WTC11 (cell line): ENCODE measurements around the gene EYA2. TPM values are rescaled to one million over a fixed set of nuclear protein-coding genes. Genes with fewer than 3 reads are reported as not detected.

Experiments used
- ATAC-seq: fragments of 200-7000 bp; cut with Tn5 transposase; 2 replicates; pipeline ENCODE4 v1.10.0; 2021; ENCODE audit warnings: mild to moderate bottlenecking, moderate library complexity
- CTCF ChIA-PET: fragments of 300-600 bp; sonication (Branson Sonifier 250); formaldehyde crosslinking; loops from one replicate; lab custom pipeline; 2021; ENCODE audit warnings: antibody characterized with exemption; lab: Charles Lee
- POLR2A ChIA-PET: fragments of 350-600 bp; sonication (Branson Sonifier 250); formaldehyde crosslinking; loops from one replicate; lab custom pipeline; 2021; ENCODE audit warnings: antibody characterized with exemption; lab: Charles Lee
- DNase-seq: peaks from one replicate; pipeline ENCODE4 v3.0.0; 2021; ENCODE audit warnings: low spot score
- H3K27ac Mint-ChIP-seq: 2 replicates; pipeline ENCODE4 v1.8.0; 2021; ENCODE audit warnings: mixed read lengths
- H3K27me3 Mint-ChIP-seq: 2 replicates; pipeline ENCODE4 v1.8.0; 2021; ENCODE audit warnings: low read depth, mild to moderate bottlenecking, moderate library complexity, mixed read lengths
- H3K36me3 Mint-ChIP-seq: 2 replicates; pipeline ENCODE4 v1.8.0; 2021; ENCODE audit warnings: mixed read lengths
- H3K4me1 Mint-ChIP-seq: 2 replicates; pipeline ENCODE4 v1.8.0; 2022; ENCODE audit warnings: mixed read lengths
- H3K4me3 Mint-ChIP-seq: 2 replicates; pipeline ENCODE4 v1.8.0; 2021; ENCODE audit warnings: mild to moderate bottlenecking, moderate library complexity, mixed read lengths
- H3K9me3 Mint-ChIP-seq: 2 replicates; pipeline ENCODE4 v1.8.0; 2021; ENCODE audit warnings: mixed read lengths
- AFF4 ChIP-seq: sonication (generic); formaldehyde crosslinking; IDR thresholded peaks from 2 replicates; pipeline ENCODE4 v1.8.1; 2023; ENCODE audit warnings: mild to moderate bottlenecking, missing genetic modification reagents, borderline replicate concordance
- ATF2 ChIP-seq: sonication (generic); formaldehyde crosslinking; IDR thresholded peaks from 2 replicates; pipeline ENCODE4 v1.8.1; 2022; ENCODE audit warnings: low read depth, missing genetic modification reagents, borderline replicate concordance
- ATF3 ChIP-seq: sonication (generic); formaldehyde crosslinking; conservative IDR thresholded peaks from 2 replicates; pipeline ENCODE4 v1.8.1; 2022; ENCODE audit warnings: mild to moderate bottlenecking, missing genetic modification reagents
- E2F5 ChIP-seq: sonication (generic); formaldehyde crosslinking; IDR thresholded peaks from 2 replicates; pipeline ENCODE4 v1.8.1; 2022; ENCODE audit warnings: mild to moderate bottlenecking, moderate library complexity, missing genetic modification reagents
- EMX1 ChIP-seq: fragments of 250-450 bp; sonication (Bioruptor Pico); IDR thresholded peaks from 2 replicates; pipeline ENCODE4 v1.8.0; 2021; ENCODE audit warnings: mild to moderate bottlenecking
- ERG ChIP-seq: fragments of 250-450 bp; sonication (Bioruptor Pico); IDR thresholded peaks from 2 replicates; pipeline ENCODE4 v1.8.0; 2021; ENCODE audit warnings: mild to moderate bottlenecking
- GTF2I ChIP-seq: fragments of 250-450 bp; sonication (Bioruptor Pico); conservative IDR thresholded peaks from 2 replicates; pipeline ENCODE4 v1.4.0; 2021; ENCODE audit warnings: mild to moderate bottlenecking
- HMGA2 ChIP-seq: fragments of 250-450 bp; sonication (Bioruptor Pico); IDR thresholded peaks from 2 replicates; pipeline ENCODE4 v1.4.0; 2021; ENCODE audit warnings: mild to moderate bottlenecking, moderate library complexity
- JAZF1 ChIP-seq: fragments of 250-450 bp; sonication (Bioruptor Pico); IDR thresholded peaks from 2 replicates; pipeline ENCODE4 v1.9.0; 2021; ENCODE audit warnings: moderate library complexity, mild to moderate bottlenecking, inconsistent platforms
- NFATC4 ChIP-seq: fragments of 250-450 bp; sonication (Bioruptor Pico); IDR thresholded peaks from 2 replicates; pipeline ENCODE4 v1.9.0; 2021; ENCODE audit warnings: mild to moderate bottlenecking
- NFE2L1 ChIP-seq: sonication (generic); formaldehyde crosslinking; IDR thresholded peaks from 2 replicates; pipeline ENCODE4 v1.8.1; 2023; ENCODE audit warnings: missing genetic modification reagents
- NR2C2 ChIP-seq: sonication (generic); formaldehyde crosslinking; IDR thresholded peaks from 2 replicates; pipeline ENCODE4 v1.8.0; 2022; ENCODE audit warnings: mild to moderate bottlenecking, missing genetic modification reagents
- SOX15 ChIP-seq: fragments of 250-450 bp; sonication (Bioruptor Pico); IDR thresholded peaks from 2 replicates; pipeline ENCODE4 v1.9.0; 2021; ENCODE audit warnings: mild to moderate bottlenecking
- SP1 ChIP-seq: sonication (generic); formaldehyde crosslinking; conservative IDR thresholded peaks from 2 replicates; pipeline ENCODE4 v1.8.1; 2022; ENCODE audit warnings: missing genetic modification reagents
- TEAD4 ChIP-seq: sonication (generic); formaldehyde crosslinking; IDR thresholded peaks from 2 replicates; pipeline ENCODE4 v1.8.0; 2022; ENCODE audit warnings: mild to moderate bottlenecking, missing genetic modification reagents
- USF1 ChIP-seq: sonication (generic); formaldehyde crosslinking; IDR thresholded peaks from 2 replicates; pipeline ENCODE4 v1.8.0; 2022; ENCODE audit warnings: mild to moderate bottlenecking, missing genetic modification reagents
- ZMAT4 ChIP-seq: fragments of 250-450 bp; sonication (Bioruptor Pico); IDR thresholded peaks from 2 replicates; pipeline ENCODE4 v1.9.0; 2021; ENCODE audit warnings: mild to moderate bottlenecking
- ZNF232 ChIP-seq: sonication (generic); formaldehyde crosslinking; IDR thresholded peaks from 2 replicates; pipeline ENCODE4 v1.8.0; 2022; ENCODE audit warnings: mild to moderate bottlenecking, missing genetic modification reagents
- ZNF281 ChIP-seq: sonication (generic); formaldehyde crosslinking; IDR thresholded peaks from 2 replicates; pipeline ENCODE4 v1.8.0; 2023; ENCODE audit warnings: mild to moderate bottlenecking, missing genetic modification reagents
- ZNF317 ChIP-seq: sonication (generic); formaldehyde crosslinking; IDR thresholded peaks from 2 replicates; pipeline ENCODE4 v1.8.1; 2023; ENCODE audit warnings: low read depth, mild to moderate bottlenecking, moderate library complexity, missing genetic modification reagents, borderline replicate concordance
- ZNF416 ChIP-seq: fragments of 250-450 bp; sonication (Bioruptor Pico); IDR thresholded peaks from 2 replicates; pipeline ENCODE4 v1.9.0; 2021; ENCODE audit warnings: mild to moderate bottlenecking, inconsistent platforms
- ZNF425 ChIP-seq: fragments of 250-450 bp; sonication (Bioruptor Pico); conservative IDR thresholded peaks from 2 replicates; pipeline ENCODE4 v1.9.0; 2021; ENCODE audit warnings: mild to moderate bottlenecking
- total RNA-seq: library from RNA; stranded (reverse); gene quantifications from 3 replicates; pipeline ENCODE4 v1.2.3, GENCODE V29; 2021

EYA2 gene
- total RNA-seq, 1 experiment from 2014 or later: 1.5 TPM

- no peak for TF ChIP-seq USF1
- no peak for TF ChIP-seq HMGA2 (CRISPR knock-in tag)
- no peak for TF ChIP-seq EMX1 (CRISPR knock-in tag)
- no peak for TF ChIP-seq AFF4 (CRISPR knock-in tag)
- TF ChIP-seq SOX15 (CRISPR knock-in tag): no peak
- TF ChIP-seq ZNF232 (CRISPR knock-in tag): no peak
- no peak for TF ChIP-seq JAZF1
- no peak for TF ChIP-seq ZMAT4 (CRISPR knock-in tag)
Observed at GRCh38 chr20:47224857-47225256, 330.2 kb downstream of the EYA2 start (continued).

GRCh38 chr20:47225458-47225857, 330.8 kb downstream of the EYA2 start:
- no peak overlapping the region for H3K27ac Mint-ChIP-seq
- peaks cover 85% of the 10 kb centered on the region for H3K36me3 Mint-ChIP-seq
- DNase-seq (no peak), ATAC-seq (no peak)
- H3K9me3 Mint-ChIP-seq: no peaks in the 10 kb centered on the region
- H3K4me3 Mint-ChIP-seq: no peak overlapping the region
- TF ChIP-seq NFE2L1 (CRISPR knock-in tag): no peak
- TF ChIP-seq ZNF232 (CRISPR knock-in tag): no peak
- TF ChIP-seq ZNF416 (CRISPR knock-in tag): no peak
- no peak for TF ChIP-seq ATF2
- no peak for TF ChIP-seq NR2C2 (CRISPR knock-in tag)
- TF ChIP-seq NFATC4 (CRISPR knock-in tag): no peak
- no peak for TF ChIP-seq HMGA2 (CRISPR knock-in tag)
- TF ChIP-seq E2F5 (CRISPR knock-in tag): no peak
- TF ChIP-seq ATF3 (CRISPR knock-in tag): no peak
- no peak for TF ChIP-seq TEAD4 (CRISPR knock-in tag)
- TF ChIP-seq GTF2I (CRISPR knock-in tag): no peak
- no peak for TF ChIP-seq SP1
- no peak for TF ChIP-seq ZNF281 (CRISPR knock-in tag)
- no peak for TF ChIP-seq ERG (CRISPR knock-in tag)
- no peak for TF ChIP-seq ZNF425 (CRISPR knock-in tag)
- no peak for TF ChIP-seq ZNF317
- ChIA-PET POLR2A (interaction anchor here (0.7 kb wide), 1 partner anchor 117 kb away, joined by 3 read pairs; no protein-coding TSS in a partner anchor), CTCF (interaction anchor here (0.6 kb wide), 1 partner anchor 23 kb away, joined by 3 read pairs; no protein-coding TSS in a partner anchor)
- H3K4me1 Mint-ChIP-seq: no peaks in the 10 kb centered on the region
- H3K27me3 Mint-ChIP-seq: no peaks in the 10 kb centered on the region
